A549 (cell line): ENCODE data around the gene SLC6A15.

Experiments
- CEBPB ChIP-seq, 2 experiments: fragments of >200 bp in 1 of 2; sonication (Bioruptor Twin) in 1 of 2; formaldehyde crosslinking in 1 of 2; IDR thresholded peaks; 2 replicates each; pipeline ENCODE4 v1.6.1; 2012 to 2016
- CTCF ChIP-seq: fragments of >200 bp; sonication (Bioruptor Twin); formaldehyde crosslinking; IDR thresholded peaks from 3 replicates; pipeline ENCODE4 v1.5.1; 2016
- RCOR1 ChIP-seq: fragments of 150-350 bp; IDR thresholded peaks from 2 replicates; pipeline ENCODE4 v1.6.1; 2014; ENCODE audit warnings: antibody characterized with exemption, low read length, low read depth
- SMC3 ChIP-seq: fragments of >200 bp; sonication (Bioruptor Twin); formaldehyde crosslinking; IDR thresholded peaks from 3 replicates; pipeline ENCODE4 v1.6.1; 2018; ENCODE audit warnings: inconsistent platforms

GRCh38 chr12:84946753-84947152 is 34.2 kb upstream of the SLC6A15 start:
- no peak for TF ChIP-seq CTCF
- TF ChIP-seq CEBPB (IDR thresholded peaks at IDR 0.05), result no peak
- TF ChIP-seq RCOR1, result no peak
- no peak for TF ChIP-seq SMC3
